IMR-90 (cell line): ENCODE data around the gene SEMG2. TPM values are rescaled to one million over a fixed set of nuclear protein-coding genes. Genes with fewer than 3 reads are reported as not detected.

Experiments
- ATAC-seq: fragments of 200-7000 bp; cut with Tn5 transposase; 2 replicates; pipeline ENCODE4 v1.9.1; 2020; ENCODE audit warnings: low read depth, mild to moderate bottlenecking, moderate library complexity
- BruUV-seq: library from RNA; stranded (reverse); fragments of 400-500 nt; replicated peaks from 2 replicates; lab custom pipeline; 2021; lab: Mats Ljungman, UMichigan
- CTCF ChIA-PET: fragments of 300-600 bp; formaldehyde crosslinking; extraction: SDS; loops from one replicate; lab custom pipeline; 2021; ENCODE audit warnings: antibody characterized with exemption; lab: Yijun Ruan, JAX
- POLR2A ChIA-PET: fragments of 300-600 bp; sonication (Branson Sonifier 250); formaldehyde crosslinking; loops from one replicate; lab custom pipeline; 2022; ENCODE audit warnings: antibody characterized with exemption; ENCODE audit not compliant: unreplicated experiment; lab: Charles Lee
- DNase-seq: peaks from one replicate; pipeline ENCODE4 v3.0.0; 2013
- H2AFZ ChIP-seq: replicated peaks from 2 replicates; pipeline ENCODE3; 2013; ENCODE audit warnings: low read length, mild to moderate bottlenecking; ENCODE audit not compliant: poor library complexity
- H2AK5ac ChIP-seq: 2 replicates; pipeline ENCODE4 v1.6.1; 2013; ENCODE audit warnings: low read depth, low read length, inconsistent platforms
- H2AK9ac ChIP-seq: replicated peaks from 2 replicates; pipeline ENCODE3; 2013; ENCODE audit warnings: mild to moderate bottlenecking, low read depth, low read length, moderate library complexity; ENCODE audit not compliant: poor library complexity
- H2BK120ac ChIP-seq: 2 replicates; pipeline ENCODE4 v1.6.1; 2013; ENCODE audit warnings: low read depth, low read length, inconsistent platforms
- H2BK15ac ChIP-seq: 3 replicates; pipeline ENCODE4 v1.6.1; 2013; ENCODE audit warnings: low read depth, low read length, inconsistent platforms
- H2BK20ac ChIP-seq: 2 replicates; pipeline ENCODE4 v1.6.1; 2013; ENCODE audit warnings: low read depth, mild to moderate bottlenecking, inconsistent platforms, low read length, moderate library complexity
- H2BK5ac ChIP-seq: 2 replicates; pipeline ENCODE4 v1.6.1; 2013; ENCODE audit warnings: mild to moderate bottlenecking, low read depth, low read length, inconsistent platforms; ENCODE audit not compliant: poor library complexity, severe bottlenecking
- H3K14ac ChIP-seq: replicated peaks from 2 replicates; pipeline ENCODE4 v1.6.1; 2013; ENCODE audit warnings: low read depth, low read length, inconsistent platforms
- H3K18ac ChIP-seq: 2 replicates; pipeline ENCODE4 v1.6.1; 2013; ENCODE audit warnings: low read depth, low read length, control low read depth
- H3K23ac ChIP-seq: 2 replicates; pipeline ENCODE4 v1.6.1; 2013; ENCODE audit warnings: low read depth, low read length, inconsistent platforms
- H3K27ac ChIP-seq: 2 replicates; pipeline ENCODE4 v1.5.1; 2013; ENCODE audit warnings: mild to moderate bottlenecking, control low read depth, low read length; ENCODE audit not compliant: insufficient read depth
- H3K27me3 ChIP-seq: 2 replicates; pipeline ENCODE4 v1.6.1; 2013; ENCODE audit warnings: low read length; ENCODE audit not compliant: control insufficient read depth, insufficient read depth
- H3K36me3 ChIP-seq: 2 replicates; pipeline ENCODE4 v1.6.1; 2013; ENCODE audit warnings: low read length, mixed read lengths; ENCODE audit not compliant: control insufficient read depth, insufficient read depth
- H3K4ac ChIP-seq: 2 replicates; pipeline ENCODE4 v1.6.1; 2013; ENCODE audit warnings: low read depth, low read length, inconsistent platforms
- H3K4me1 ChIP-seq: 2 replicates; pipeline ENCODE4 v1.6.1; 2013; ENCODE audit warnings: low read length, mixed read lengths; ENCODE audit not compliant: control insufficient read depth, insufficient read depth
- H3K4me2 ChIP-seq: 2 replicates; pipeline ENCODE4 v1.6.1; 2013; ENCODE audit warnings: low read depth, mild to moderate bottlenecking, control low read depth, low read length, moderate library complexity
- H3K4me3 ChIP-seq: 2 replicates; pipeline ENCODE4 v1.5.1; 2013; ENCODE audit warnings: low read depth, mild to moderate bottlenecking, control low read depth, low read length, moderate library complexity; ENCODE audit not compliant: insufficient read depth
- H3K56ac ChIP-seq: 2 replicates; pipeline ENCODE4 v1.6.1; 2013; ENCODE audit warnings: low read length, inconsistent platforms; ENCODE audit not compliant: insufficient read depth; ENCODE audit errors: extremely low read depth
- H3K79me1 ChIP-seq, 2 experiments: 2 replicates each; pipeline ENCODE4 v1.6.1; 2013; ENCODE audit warnings: low read length in 2 of 2, inconsistent platforms in 1 of 2, low read depth in 1 of 2
- H3K9ac ChIP-seq: 2 replicates; pipeline ENCODE4 v1.6.1; 2013; ENCODE audit warnings: low read depth, low read length, control low read depth
- H3K9me1 ChIP-seq: 2 replicates; pipeline ENCODE4 v1.6.1; 2013; ENCODE audit warnings: low read length, inconsistent platforms; ENCODE audit not compliant: insufficient read depth
- H3K9me3 ChIP-seq: 2 replicates; pipeline ENCODE4 v1.6.1; 2013; ENCODE audit warnings: low read length; ENCODE audit not compliant: control insufficient read depth, insufficient read depth
- H4K20me1 ChIP-seq: 2 replicates; pipeline ENCODE4 v1.6.1; 2013; ENCODE audit warnings: low read length, inconsistent platforms; ENCODE audit not compliant: insufficient read depth
- H4K5ac ChIP-seq: 2 replicates; pipeline ENCODE4 v1.6.1; 2013; ENCODE audit warnings: mild to moderate bottlenecking, low read depth, low read length, control low read depth
- H4K8ac ChIP-seq, 2 experiments: 2 replicates each; pipeline ENCODE4 v1.6.1; 2013; ENCODE audit warnings: low read depth in 2 of 2, low read length in 2 of 2, control low read depth in 1 of 2, inconsistent platforms in 1 of 2
- H4K91ac ChIP-seq: 2 replicates; pipeline ENCODE4 v1.6.1; 2013; ENCODE audit warnings: low read depth, low read length, inconsistent platforms; ENCODE audit not compliant: insufficient read depth
- BHLHE40 ChIP-seq: fragments of 150-350 bp; IDR thresholded peaks from 2 replicates; pipeline ENCODE4 v1.6.1; 2016; ENCODE audit warnings: mild to moderate bottlenecking, low read depth, low read length
- CHD1 ChIP-seq: IDR thresholded peaks from 2 replicates; pipeline ENCODE4 v1.6.1; 2012; ENCODE audit warnings: low read depth, low read length, improper control_type of control experiment
- CTCF ChIP-seq: conservative IDR thresholded peaks from 2 replicates; pipeline ENCODE4 v1.5.1; 2012; ENCODE audit warnings: mild to moderate bottlenecking, low read depth, low read length, improper control_type of control experiment
- ELK1 ChIP-seq: fragments of 150-350 bp; IDR thresholded peaks from 2 replicates; pipeline ENCODE4 v1.6.1; 2016; ENCODE audit warnings: low read depth, mild to moderate bottlenecking, low read length, moderate library complexity, borderline replicate concordance
- FOS ChIP-seq: fragments of 150-350 bp; IDR thresholded peaks from 2 replicates; pipeline ENCODE4 v1.6.1; 2016; ENCODE audit warnings: low read depth, low read length
- MAFK ChIP-seq: IDR thresholded peaks from 2 replicates; pipeline ENCODE4 v1.6.1; 2012; ENCODE audit warnings: low read depth, low read length, improper control_type of control experiment
- MAZ ChIP-seq: IDR thresholded peaks from 2 replicates; pipeline ENCODE4 v1.6.1; 2012; ENCODE audit warnings: low read depth, mild to moderate bottlenecking, low read length, improper control_type of control experiment, moderate library complexity, borderline replicate concordance
- MXI1 ChIP-seq: IDR thresholded peaks from 2 replicates; pipeline ENCODE4 v1.6.1; 2012; ENCODE audit warnings: low read depth, mild to moderate bottlenecking, low read length, moderate library complexity, borderline replicate concordance
- NFE2L2 ChIP-seq: fragments of 150-350 bp; IDR thresholded peaks from 2 replicates; pipeline ENCODE4 v1.6.1; 2016; ENCODE audit warnings: low read depth, mild to moderate bottlenecking, low read length
- POLR2A ChIP-seq: IDR thresholded peaks from 2 replicates; pipeline ENCODE4 v1.6.1; 2012; ENCODE audit warnings: mild to moderate bottlenecking, low read depth, low read length
- RAD21 ChIP-seq: IDR thresholded peaks from 2 replicates; pipeline ENCODE4 v1.6.1; 2012; ENCODE audit warnings: low read length, improper control_type of control experiment
- RCOR1 ChIP-seq: IDR thresholded peaks from 2 replicates; pipeline ENCODE4 v1.6.1; 2012; ENCODE audit warnings: mild to moderate bottlenecking, low read length, improper control_type of control experiment; ENCODE audit not compliant: insufficient replicate concordance
- RFX5 ChIP-seq: IDR thresholded peaks from 2 replicates; pipeline ENCODE4 v1.8.0; 2012; ENCODE audit warnings: low read depth, mild to moderate bottlenecking, low read length, moderate library complexity
- SMC3 ChIP-seq: fragments of 150-350 bp; IDR thresholded peaks from 2 replicates; pipeline ENCODE4 v1.6.1; 2016; ENCODE audit warnings: low read depth, mild to moderate bottlenecking, antibody characterized with exemption, low read length, moderate library complexity
- USF2 ChIP-seq: fragments of 150-350 bp; IDR thresholded peaks from 2 replicates; pipeline ENCODE4 v1.6.1; 2017; ENCODE audit warnings: mild to moderate bottlenecking, antibody characterized with exemption, low read length, low read depth
- WGBS, 2 experiments: methylation state at CpG; one replicate each; pipeline versions ENCODE4 v1.1.5 to v1.1.7; 2013; ENCODE audit warnings: missing lambda C conversion rate in 2 of 2; ENCODE audit not compliant: insufficient read length in 1 of 2; ENCODE audit errors: extremely low coverage in 2 of 2; 5-methylcytosine and 5-hydroxymethylcytosine counted together
- dilution Hi-C: fragments of 300-500 bp; cut with HindIII; formaldehyde crosslinking; loops from one replicate; pipeline ENCODE4 v1.14.3; 2018; ENCODE audit warnings: low sequenced_read_pairs; ENCODE audit not compliant: unreplicated experiment
- in situ Hi-C: fragments of 300-500 bp; cut with MboI; formaldehyde crosslinking; loops from 3 replicates; pipeline ENCODE4 v1.14.3; 2019; ENCODE audit warnings: low sequenced_read_pairs, inconsistent platforms, mixed read lengths
- intact Hi-C: fragments of 100-400 bp; cut with micrococcal nuclease; formaldehyde crosslinking; loops from 2 replicates; pipeline ENCODE4 v1.10.0; 2022
- polyA plus RNA-seq, 3 experiments: library from polyadenylated mRNA; depleted of rRNA; stranded (reverse); fragments of >200 nt; gene quantifications; 2 replicates each; pipeline ENCODE4 v1.2.3, GENCODE V29; 2012; ENCODE audit warnings: low replicate concordance in 1 of 3
- total RNA-seq: library from RNA; depleted of rRNA; stranded (reverse); fragments of >200 nt; gene quantifications from 2 replicates; pipeline ENCODE4 v1.2.3, GENCODE V29; 2012

Gene SEMG2
- total and polyA plus RNA-seq, 2 of the 4 experiments (the other 2 are of a cell fraction) = not detected

- no peak for TF ChIP-seq CTCF
- no peak for TF ChIP-seq RCOR1
- TF ChIP-seq MXI1 = no peak
- no peak for TF ChIP-seq RFX5
- TF ChIP-seq RAD21 = no peak
- TF ChIP-seq FOS = no peak
- no peak for TF ChIP-seq CHD1
- TF ChIP-seq NFE2L2 = no peak
- no peak for TF ChIP-seq POLR2A
- TF ChIP-seq BHLHE40 = no peak
- TF ChIP-seq USF2 = no peak
- TF ChIP-seq MAFK = no peak
- TF ChIP-seq ELK1 = no peak
- no peak for TF ChIP-seq MAZ
- TF ChIP-seq SMC3 = no peak
- Histone ChIP-seq H3K27ac (no peak overlapping the region), H3K18ac (no peak overlapping the region), H4K20me1 (no peaks in the 10 kb centered on the region), H3K4me1 (no peaks in the 10 kb centered on the region), H3K79me1 (no peaks in the 10 kb centered on the region), H3K14ac (no peak overlapping the region), H3K4me2 (no peak overlapping the region), H2AFZ (no peak overlapping the region), H2BK15ac (no peak overlapping the region), H4K5ac (no peak overlapping the region), H2AK9ac (no peak overlapping the region), H2AK5ac (no peak overlapping the region), H4K8ac (no peak overlapping the region), H3K27me3 (peaks cover 1% of the 10 kb centered on the region), H3K23ac (no peak overlapping the region), H3K4me3 (no peak overlapping the region), H3K4ac (no peak overlapping the region), H2BK20ac (no peak overlapping the region), H3K36me3 (no peaks in the 10 kb centered on the region), H3K9me1 (no peaks in the 10 kb centered on the region), H3K9ac (no peak overlapping the region), H4K91ac (no peak overlapping the region), H2BK5ac (no peak overlapping the region), H2BK120ac (no peak overlapping the region), H3K56ac (no peak overlapping the region), H3K9me3 (no peaks in the 10 kb centered on the region)
- POLR2A ChIA-PET = no interaction called here
- WGBS, 2 experiments = no CpG with 5 or more reads among the region's 3 CpGs
- ATAC-seq (no peak), DNase-seq (no peak)
- intact Hi-C loops = no loop called here
- dilution Hi-C loops = no loop called here
- BruUV-seq = no TSS peak
- CTCF ChIA-PET = no interaction called here
- in situ Hi-C loops = no loop called here
Observed at GRCh38 chr20:45189861-45190260, 31.3 kb upstream of the SEMG2 start.
